ENCODE measurements around the gene EPHA8. TPM values are rescaled to one million over a fixed set of nuclear protein-coding genes. Genes with fewer than 3 reads are reported as not detected.
A peak's percentile ranks its signal among the peaks of the same experiment; 100 is the strongest.

Gene EPHA8
- total and polyA plus RNA-seq, 2 of the 4 experiments (the other 2 are of a cell fraction) = not detected

- no peak overlapping the region for H3K56ac ChIP-seq (ENCODE audit: extremely low read depth, insufficient read depth, low read length)
- H4K5ac ChIP-seq (ENCODE audit: low read depth, low read length) = no peak overlapping the region
- POLR2A ChIA-PET (ENCODE audit: unreplicated experiment) = no interaction called here
- no peaks in the 10 kb centered on the region for H3K4me1 ChIP-seq (ENCODE audit: control insufficient read depth, insufficient read depth, low read length)
- H2BK15ac ChIP-seq (ENCODE audit: low read depth, low read length) = no peak overlapping the region
- H3K18ac ChIP-seq (ENCODE audit: low read depth, low read length) = no peak overlapping the region
- H2BK20ac ChIP-seq (ENCODE audit: low read depth, low read length) = no peak overlapping the region
- no TSS peak for BruUV-seq (replicated peaks)
- in situ Hi-C loops (cut with MboI; ENCODE audit: low sequenced_read_pairs) = no loop called here
- no peak overlapping the region for H2BK5ac ChIP-seq (ENCODE audit: low read depth, low read length, poor library complexity, severe bottlenecking)
- no peaks in the 10 kb centered on the region for H3K79me1 ChIP-seq (ENCODE audit: low read depth in 1 of 2, low read length in 2 of 2)
- no peak for TF ChIP-seq RCOR1 (IDR thresholded peaks at IDR 0.05; ENCODE audit: insufficient replicate concordance, low read length)
- no peak for TF ChIP-seq RAD21 (IDR thresholded peaks at IDR 0.05; ENCODE audit: low read length)
- TF ChIP-seq NFE2L2 (IDR thresholded peaks at IDR 0.05; ENCODE audit: low read depth, low read length) = no peak
- no peak for TF ChIP-seq FOS (IDR thresholded peaks at IDR 0.05; ENCODE audit: low read depth, low read length)
- TF ChIP-seq BHLHE40 (IDR thresholded peaks at IDR 0.05; ENCODE audit: low read depth, low read length) = no peak
- no peak for TF ChIP-seq SMC3 (IDR thresholded peaks at IDR 0.05; ENCODE audit: low read depth, low read length)
- no peak for TF ChIP-seq RFX5 (IDR thresholded peaks at IDR 0.05; ENCODE audit: low read depth, low read length)
- no peak for TF ChIP-seq CTCF (conservative IDR thresholded peaks at IDR 0.05; ENCODE audit: low read depth, low read length)
- TF ChIP-seq ELK1 (IDR thresholded peaks at IDR 0.05; ENCODE audit: borderline replicate concordance, low read depth, low read length) = no peak
- no peak for TF ChIP-seq POLR2A (IDR thresholded peaks at IDR 0.05; ENCODE audit: low read depth, low read length)
- H3K36me3 ChIP-seq (ENCODE audit: control insufficient read depth, insufficient read depth, low read length) = no peaks in the 10 kb centered on the region
- H3K14ac ChIP-seq (replicated peaks; ENCODE audit: low read depth, low read length) = no peak overlapping the region
- H2AK5ac ChIP-seq (ENCODE audit: low read depth, low read length) = no peak overlapping the region
- H3K4me3 ChIP-seq (ENCODE audit: insufficient read depth, low read depth, low read length) = no peak overlapping the region
- CTCF ChIA-PET = no interaction called here
- dilution Hi-C loops (cut with HindIII; ENCODE audit: low sequenced_read_pairs, unreplicated experiment) = no loop called here
- WGBS, 2 experiments (ENCODE audit: extremely low coverage in 2 of 2, insufficient read length in 1 of 2) = 80% methylated on average over 1 of the region's 19 CpGs; no CpG with 5 or more reads in 1 of the 2 experiments
- no peak overlapping the region for H2BK120ac ChIP-seq (ENCODE audit: low read depth, low read length)
- H3K23ac ChIP-seq (ENCODE audit: low read depth, low read length) = no peak overlapping the region
- H4K91ac ChIP-seq (ENCODE audit: insufficient read depth, low read depth, low read length) = no peak overlapping the region
- no peak overlapping the region for H4K8ac ChIP-seq (ENCODE audit: low read depth in 2 of 2, low read length in 2 of 2)
- H3K27me3 ChIP-seq (ENCODE audit: control insufficient read depth, insufficient read depth, low read length) = peaks cover 74% of the 10 kb centered on the region
- intact Hi-C loops (cut with micrococcal nuclease) = no loop called here
- H4K20me1 ChIP-seq (ENCODE audit: insufficient read depth, low read length) = no peaks in the 10 kb centered on the region
- no peaks in the 10 kb centered on the region for H3K9me3 ChIP-seq (ENCODE audit: control insufficient read depth, insufficient read depth, low read length)
- H2AK9ac ChIP-seq (replicated peaks; ENCODE audit: low read depth, low read length, poor library complexity) = peak overlapping the region; percentile 47
- no peak overlapping the region for H3K4ac ChIP-seq (ENCODE audit: low read depth, low read length)
- peak overlapping the region; percentile 46 for H2AFZ ChIP-seq (replicated peaks; ENCODE audit: low read length, poor library complexity)
- DNase-seq (no peak), ATAC-seq (ENCODE audit: low read depth) (no peak)
- H3K9ac ChIP-seq (ENCODE audit: low read depth, low read length) = no peak overlapping the region
- no peaks in the 10 kb centered on the region for H3K9me1 ChIP-seq (ENCODE audit: insufficient read depth, low read length)
- no peak overlapping the region for H3K4me2 ChIP-seq (ENCODE audit: low read depth, low read length)
- no peak overlapping the region for H3K27ac ChIP-seq (ENCODE audit: insufficient read depth, low read length)
Measured at GRCh38 chr1:22586356-22587130, 23.3 kb downstream of the EPHA8 start.
